ENCODE results near the gene IL1R2. TPM values are rescaled to one million over a fixed set of nuclear protein-coding genes. Genes with fewer than 3 reads are reported as not detected.

IL1R2 gene
- total and polyA plus RNA-seq, 2 of the 13 experiments (the other 11 are each of a cell fraction or from before 2014, with no cell fraction given), result 3.6 to 7.3 TPM

DNA sequence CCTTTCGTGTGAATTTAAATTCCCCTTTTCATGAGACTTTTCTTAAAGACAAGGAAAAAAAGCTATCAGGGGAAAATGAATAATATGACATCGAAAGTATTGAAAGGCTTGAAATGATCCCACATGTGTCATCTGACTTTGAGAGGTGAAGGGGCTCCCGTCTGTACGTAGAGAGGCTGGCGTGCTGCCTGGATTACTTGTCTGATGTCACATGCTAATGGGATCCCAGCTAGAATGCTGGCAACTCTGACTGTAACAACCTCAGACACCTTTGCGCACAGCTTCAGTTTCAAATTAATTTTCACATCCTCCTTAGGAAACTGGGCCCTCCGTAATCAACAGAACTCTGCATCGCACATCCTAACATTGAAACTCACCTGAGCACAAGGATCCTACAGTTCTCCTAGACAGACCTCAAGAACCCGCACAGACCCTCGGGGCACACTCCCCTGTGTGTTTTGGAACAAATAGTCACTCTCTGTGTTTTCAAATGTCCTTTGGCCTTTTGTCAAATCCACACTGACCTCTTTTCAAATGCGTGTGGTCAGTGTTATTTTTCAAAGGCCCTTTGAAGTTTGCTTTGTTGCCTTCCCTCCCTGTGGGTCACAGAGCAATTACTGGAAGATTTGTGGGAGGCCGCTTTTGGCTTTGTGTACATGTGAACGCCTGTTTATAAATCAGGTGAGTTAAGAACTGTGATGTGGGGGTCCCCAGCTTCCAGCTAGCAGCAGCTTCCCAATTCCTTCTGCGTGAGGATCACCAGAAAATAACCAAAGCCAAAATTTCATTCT, 65.9 kb downstream of the IL1R2 start (continued):
- TF ChIP-seq AHDC1 (CRISPR knock-in tag; IDR thresholded peaks at IDR 0.05; ENCODE audit: borderline replicate concordance) (peak; percentile 98), THYN1 (CRISPR knock-in tag; IDR thresholded peaks at IDR 0.05; ENCODE audit: borderline replicate concordance, low read depth) (no peak), HDAC1 (CRISPR knock-in tag; IDR thresholded peaks at IDR 0.05) (peak; percentile 94), IRF9 (CRISPR knock-in tag; IDR thresholded peaks at IDR 0.05; ENCODE audit: borderline replicate concordance) (0 out of 2 replicates have a peak, but pooled peaks have one; percentile 79), SKI (IDR thresholded peaks at IDR 0.05; ENCODE audit: partially characterized antibody) (peak; percentile 75), NFYC (CRISPR knock-in tag; IDR thresholded peaks at IDR 0.05) (peak; percentile 58), ZNF24 (IDR thresholded peaks at IDR 0.05) (no peak), KMT2A (CRISPR knock-in tag; IDR thresholded peaks at IDR 0.05) (no peak; the same call in 1 of the 2 replicates), SP1 (IDR thresholded peaks at IDR 0.05) (no peak), SP1 (CRISPR knock-in tag; IDR thresholded peaks at IDR 0.05) (peak; percentile 63), ZNF850 (CRISPR knock-in tag; conservative IDR thresholded peaks at IDR 0.05) (no peak), BHLHE40 (IDR thresholded peaks at IDR 0.05; ENCODE audit: low read length) (peak; percentile 36; the same call in 1 of the 2 replicates), CREBL2 (CRISPR knock-in tag; IDR thresholded peaks at IDR 0.05; ENCODE audit: borderline replicate concordance) (no peak), MXD4 (CRISPR knock-in tag; IDR thresholded peaks at IDR 0.05) (peak; percentile 85; the same call in 1 of the 2 replicates), U2AF2 (IDR thresholded peaks at IDR 0.05; ENCODE audit: low read depth, low read length) (no peak), YEATS2 (CRISPR knock-in tag; IDR thresholded peaks at IDR 0.05; ENCODE audit: borderline replicate concordance) (peak; percentile 78), ZEB1 (IDR thresholded peaks at IDR 0.05; ENCODE audit: insufficient replicate concordance, low read depth) (peak; percentile 89), AGO2 (optimal IDR thresholded peaks at IDR 0.05; ENCODE audit: low read depth, low read length) (no peak), ZNF781 (CRISPR knock-in tag; IDR thresholded peaks at IDR 0.05; ENCODE audit: borderline replicate concordance, not compliant biosample characterization) (no peak)
- TF ChIP-seq, protein P1, sequence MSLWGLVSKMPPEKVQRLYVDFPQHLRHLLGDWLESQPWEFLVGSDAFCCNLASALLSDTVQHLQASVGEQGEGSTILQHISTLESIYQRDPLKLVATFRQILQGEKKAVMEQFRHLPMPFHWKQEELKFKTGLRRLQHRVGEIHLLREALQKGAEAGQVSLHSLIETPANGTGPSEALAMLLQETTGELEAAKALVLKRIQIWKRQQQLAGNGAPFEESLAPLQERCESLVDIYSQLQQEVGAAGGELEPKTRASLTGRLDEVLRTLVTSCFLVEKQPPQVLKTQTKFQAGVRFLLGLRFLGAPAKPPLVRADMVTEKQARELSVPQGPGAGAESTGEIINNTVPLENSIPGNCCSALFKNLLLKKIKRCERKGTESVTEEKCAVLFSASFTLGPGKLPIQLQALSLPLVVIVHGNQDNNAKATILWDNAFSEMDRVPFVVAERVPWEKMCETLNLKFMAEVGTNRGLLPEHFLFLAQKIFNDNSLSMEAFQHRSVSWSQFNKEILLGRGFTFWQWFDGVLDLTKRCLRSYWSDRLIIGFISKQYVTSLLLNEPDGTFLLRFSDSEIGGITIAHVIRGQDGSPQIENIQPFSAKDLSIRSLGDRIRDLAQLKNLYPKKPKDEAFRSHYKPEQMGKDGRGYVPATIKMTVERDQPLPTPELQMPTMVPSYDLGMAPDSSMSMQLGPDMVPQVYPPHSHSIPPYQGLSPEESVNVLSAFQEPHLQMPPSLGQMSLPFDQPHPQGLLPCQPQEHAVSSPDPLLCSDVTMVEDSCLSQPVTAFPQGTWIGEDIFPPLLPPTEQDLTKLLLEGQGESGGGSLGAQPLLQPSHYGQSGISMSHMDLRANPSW (CRISPR knock-in tag; IDR thresholded peaks at IDR 0.05; ENCODE audit: borderline replicate concordance), result peak; percentile 93; the same call in 1 of the 2 replicates
